SW480 (cell line): ENCODE measurements around the gene CLCA4.

Experiments
- DNase-seq: peaks from one replicate; pipeline ENCODE4 v3.0.0-alpha.2; 2016; ENCODE audit warnings: low spot score

The CLCA4 gene

GRCh38 chr1:86546787-86547221 lies at the start of gene CLCA4:
TSS of gene CLCA4 (plus strand) at chr1:86547078. CDS start at chr1:86547120, 42 bp downstream.
- no peak for DNase-seq

- no peak for DNase-seq
Measured at GRCh38 chr1:86498281-86498680, 48.6 kb upstream of the CLCA4 start.

GRCh38 chr1:86499987-86500593 lies 46.8 kb upstream of the CLCA4 start:
- DNase-seq = peak; percentile 55

GRCh38 chr1:86500714-86501113 lies 46.2 kb upstream of the CLCA4 start:
- no peak for DNase-seq

- peak; percentile 38 for DNase-seq
Measured at GRCh38 chr1:86502125-86502646, 44.7 kb upstream of the CLCA4 start.

GRCh38 chr1:86502721-86503405 lies 44.0 kb upstream of the CLCA4 start:
- DNase-seq = peak; percentile 70

- no peak for DNase-seq
Measured at GRCh38 chr1:86503406-86504136, 43.3 kb upstream of the CLCA4 start.

GRCh38 chr1:86504137-86504479 lies 42.8 kb upstream of the CLCA4 start:
- DNase-seq = no peak

GRCh38 chr1:86504895-86505563 lies 41.8 kb upstream of the CLCA4 start:
- DNase-seq = no peak

- DNase-seq = no peak
Measured at GRCh38 chr1:86505564-86505902, 41.3 kb upstream of the CLCA4 start.

GRCh38 chr1:86507935-86508582 lies 38.8 kb upstream of the CLCA4 start:
- no peak for DNase-seq

GRCh38 chr1:86508583-86508969 lies 38.3 kb upstream of the CLCA4 start:
- no peak for DNase-seq

- DNase-seq = peak; percentile 44
Measured at GRCh38 chr1:86515597-86515996, 31.3 kb upstream of the CLCA4 start.

- peak; percentile 62 for DNase-seq
Measured at GRCh38 chr1:86516335-86516734, 30.5 kb upstream of the CLCA4 start.

GRCh38 chr1:86517336-86517735 lies 29.5 kb upstream of the CLCA4 start:
- DNase-seq = peak; percentile 60

- DNase-seq = no peak
Measured at GRCh38 chr1:86520789-86521521, 25.9 kb upstream of the CLCA4 start.

GRCh38 chr1:86521522-86521891 lies 25.4 kb upstream of the CLCA4 start:
- DNase-seq = no peak

- DNase-seq = no peak
Measured at GRCh38 chr1:86522240-86522639, 24.6 kb upstream of the CLCA4 start.

GRCh38 chr1:86523670-86524354 lies 23.1 kb upstream of the CLCA4 start:
- DNase-seq = no peak

- DNase-seq = no peak
Measured at GRCh38 chr1:86527306-86527705, 19.6 kb upstream of the CLCA4 start.
